ENCODE data around the gene ZNF648. TPM values are rescaled to one million over a fixed set of nuclear protein-coding genes. Genes with fewer than 3 reads are reported as not detected.

The ZNF648 gene
- total and polyA plus RNA-seq, 4 donors = 0.02 to 0.67 (median 0.20) TPM

DNA sequence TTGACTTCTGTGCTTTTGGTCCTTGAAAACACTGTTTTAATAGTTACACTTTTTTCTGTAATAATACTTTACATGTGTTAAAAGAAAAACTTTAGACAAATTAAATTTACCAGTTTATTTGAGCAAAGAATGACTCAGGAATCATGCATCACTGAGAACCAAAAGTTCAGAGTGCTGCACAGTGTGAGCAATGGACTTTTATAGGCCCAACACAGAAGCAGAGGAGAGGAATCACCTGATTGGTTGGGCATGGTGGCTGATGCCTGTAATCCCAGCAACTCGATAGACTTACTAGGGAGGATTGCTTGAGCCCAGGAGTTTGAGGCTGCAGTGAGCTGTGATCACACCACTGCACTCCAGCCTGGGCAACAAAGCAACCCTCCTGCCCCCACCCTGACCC, 29.3 kb downstream of the ZNF648 start:
- WGBS = 54% methylated on average over 1 of the region's 1 CpG
- H3K27ac ChIP-seq (ENCODE audit: low read depth in 1 of 2, low read length in 2 of 2) = no peak overlapping the region
- no peak for TF ChIP-seq RAD21 (IDR thresholded peaks at IDR 0.05)
- no peak for TF ChIP-seq CTCF (IDR thresholded peaks at IDR 0.05; ENCODE audit: low read depth, low read length, missing input control)
- TF ChIP-seq NR2F2 (IDR thresholded peaks at IDR 0.05) = no peak
- TF ChIP-seq FOXA2 (IDR thresholded peaks at IDR 0.05) = no peak
- no peak for TF ChIP-seq JUND (IDR thresholded peaks at IDR 0.05)
- TF ChIP-seq, protein P1, sequence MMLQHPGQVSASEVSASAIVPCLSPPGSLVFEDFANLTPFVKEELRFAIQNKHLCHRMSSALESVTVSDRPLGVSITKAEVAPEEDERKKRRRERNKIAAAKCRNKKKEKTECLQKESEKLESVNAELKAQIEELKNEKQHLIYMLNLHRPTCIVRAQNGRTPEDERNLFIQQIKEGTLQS (IDR thresholded peaks at IDR 0.05) = no peak
- TF ChIP-seq SP1 (IDR thresholded peaks at IDR 0.05) = no peak
- no peak for TF ChIP-seq REST (IDR thresholded peaks at IDR 0.05)
- no peak for TF ChIP-seq HNF4G (IDR thresholded peaks at IDR 0.05)
- TF ChIP-seq HNF4A (conservative IDR thresholded peaks at IDR 0.05) = no peak
- TF ChIP-seq MAX (IDR thresholded peaks at IDR 0.05) = no peak
- TF ChIP-seq RXRA (IDR thresholded peaks at IDR 0.05) = no peak
- TF ChIP-seq TAF1 (conservative IDR thresholded peaks at IDR 0.05) = no peak
- no peak for TF ChIP-seq EGR1 (IDR thresholded peaks at IDR 0.05; ENCODE audit: low read depth in 2 of 2)
- TF ChIP-seq GABPA (IDR thresholded peaks at IDR 0.05 in 1 of 2, conservative IDR thresholded peaks at IDR 0.05 in 1 of 2) = no peak
- TF ChIP-seq FOXA1 (IDR thresholded peaks at IDR 0.05) = no peak
- TF ChIP-seq YY1 (IDR thresholded peaks at IDR 0.05) = no peak
- no peak for TF ChIP-seq ZBTB33 (IDR thresholded peaks at IDR 0.05)
- H3K9ac ChIP-seq (ENCODE audit: low read depth in 1 of 2, low read length in 2 of 2) = no peak overlapping the region
- DNase-seq (ENCODE audit: low spot score) = no peak
- no peaks in the 10 kb centered on the region for H3K36me3 ChIP-seq (ENCODE audit: control insufficient read depth in 4 of 4, insufficient read depth in 3 of 4, low read depth in 1 of 4, low read length in 3 of 4)
- H3K4me3 ChIP-seq (ENCODE audit: low read depth in 1 of 3, low read length in 3 of 3) = no peak overlapping the region
- H3K4me1 ChIP-seq (ENCODE audit: control insufficient read depth in 4 of 4, insufficient read depth in 4 of 4, low read length in 3 of 4) = peaks cover 0 to 8% (median 5%) of the 10 kb centered on the region in 4 donors
- H3K27me3 ChIP-seq (ENCODE audit: control insufficient read depth in 4 of 4, insufficient read depth in 4 of 4, low read length in 3 of 4) = no peaks in the 10 kb centered on the region
- peaks cover 0 to 2% (median 1%) of the 10 kb centered on the region in 4 donors for H3K9me3 ChIP-seq (ENCODE audit: control insufficient read depth in 4 of 4, low read length in 3 of 4)

Data from liver (tissue), 9 donors.